ENCODE measurements around the gene ATRN. TPM values are rescaled to one million over a fixed set of nuclear protein-coding genes. Genes with fewer than 3 reads are reported as not detected.
"Not testable (repeated sequence)": the region's sequence is repeated elsewhere in the genome, so short reads cannot be mapped to it uniquely, and the experiment has no call there.

ATRN gene
- total RNA-seq, 4 donors from 2014 or later, result 14.4 to 20.0 (median 16.3) TPM

DNA sequence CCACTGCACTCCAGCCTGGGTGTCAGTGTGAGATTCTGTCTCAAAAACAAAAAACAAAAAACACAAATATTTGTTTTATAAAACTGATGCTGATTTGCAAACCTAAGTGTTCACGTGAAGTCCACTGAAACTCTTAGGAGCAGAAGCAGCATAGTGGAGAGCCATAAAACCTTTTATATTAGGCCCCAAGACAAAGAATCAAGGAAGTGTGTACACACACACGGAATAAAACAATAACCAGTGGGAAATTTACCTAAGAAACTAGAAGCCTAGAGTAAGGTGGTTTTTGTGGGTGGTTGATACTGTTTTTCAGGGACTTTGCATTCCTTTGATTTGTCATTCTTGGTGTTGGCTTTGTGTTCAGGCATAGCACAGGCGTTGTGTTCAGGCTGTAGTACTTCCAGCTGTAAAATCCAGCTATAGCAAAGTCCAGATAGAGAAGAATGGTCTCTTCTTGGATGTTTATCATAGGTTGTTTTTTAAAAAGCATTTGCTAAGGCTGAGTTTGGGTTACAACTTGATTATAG lies 61.3 kb downstream of the ATRN start:
- Histone ChIP-seq H3K9me3 (no peaks in the 10 kb centered on the region), H3K27ac (no peak overlapping the region), H3K4me3 (no peak overlapping the region), H3K4me1 (no peaks in the 10 kb centered on the region), H3K27me3 (no peaks in the 10 kb centered on the region), H3K36me3 (peaks cover 0 to 7% of the 10 kb centered on the region in 2 donors)
- intact Hi-C loops (cut with DNase I; ENCODE audit: low total_unique reads) (no loop called here), in situ Hi-C loops (cut with MboI; ENCODE audit: low sequenced_read_pairs in 4 of 4) (no loop called here)
- DNase-seq (no peak), ATAC-seq (no peak)
- TF ChIP-seq POLR2A (IDR thresholded peaks at IDR 0.05), result no peak
- TF ChIP-seq, protein P1, sequence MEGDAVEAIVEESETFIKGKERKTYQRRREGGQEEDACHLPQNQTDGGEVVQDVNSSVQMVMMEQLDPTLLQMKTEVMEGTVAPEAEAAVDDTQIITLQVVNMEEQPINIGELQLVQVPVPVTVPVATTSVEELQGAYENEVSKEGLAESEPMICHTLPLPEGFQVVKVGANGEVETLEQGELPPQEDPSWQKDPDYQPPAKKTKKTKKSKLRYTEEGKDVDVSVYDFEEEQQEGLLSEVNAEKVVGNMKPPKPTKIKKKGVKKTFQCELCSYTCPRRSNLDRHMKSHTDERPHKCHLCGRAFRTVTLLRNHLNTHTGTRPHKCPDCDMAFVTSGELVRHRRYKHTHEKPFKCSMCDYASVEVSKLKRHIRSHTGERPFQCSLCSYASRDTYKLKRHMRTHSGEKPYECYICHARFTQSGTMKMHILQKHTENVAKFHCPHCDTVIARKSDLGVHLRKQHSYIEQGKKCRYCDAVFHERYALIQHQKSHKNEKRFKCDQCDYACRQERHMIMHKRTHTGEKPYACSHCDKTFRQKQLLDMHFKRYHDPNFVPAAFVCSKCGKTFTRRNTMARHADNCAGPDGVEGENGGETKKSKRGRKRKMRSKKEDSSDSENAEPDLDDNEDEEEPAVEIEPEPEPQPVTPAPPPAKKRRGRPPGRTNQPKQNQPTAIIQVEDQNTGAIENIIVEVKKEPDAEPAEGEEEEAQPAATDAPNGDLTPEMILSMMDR (IDR thresholded peaks at IDR 0.05 in 4 of 5, conservative IDR thresholded peaks at IDR 0.05 in 1 of 5), result no peak

DNA sequence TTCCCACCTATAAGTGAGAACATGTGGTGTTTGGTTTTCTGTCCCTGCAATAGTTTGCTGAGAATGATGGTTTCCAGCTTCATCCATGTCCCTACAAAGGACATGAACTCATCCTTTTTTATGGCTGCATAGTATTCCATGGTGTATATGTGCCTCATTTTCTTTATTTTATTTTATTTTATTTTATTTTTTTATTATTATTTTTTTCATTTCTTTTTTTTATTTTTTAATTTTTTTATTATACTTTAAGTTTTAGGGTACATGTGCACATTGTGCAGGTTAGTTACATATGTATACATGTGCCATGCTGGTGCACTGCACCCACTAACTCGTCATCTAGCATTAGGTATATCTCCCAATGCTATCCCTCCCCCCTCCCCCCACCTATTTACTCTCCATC lies 66.9 kb downstream of the ATRN start:
- H3K27ac ChIP-seq; DNase-seq; H3K9me3 ChIP-seq; in situ Hi-C loops (cut with MboI; ENCODE audit: low sequenced_read_pairs in 4 of 4); H3K36me3 ChIP-seq; H3K4me3 ChIP-seq; H3K27me3 ChIP-seq; ATAC-seq; H3K4me1 ChIP-seq; intact Hi-C loops (cut with DNase I; ENCODE audit: low total_unique reads): not testable (repeated sequence)

DNA sequence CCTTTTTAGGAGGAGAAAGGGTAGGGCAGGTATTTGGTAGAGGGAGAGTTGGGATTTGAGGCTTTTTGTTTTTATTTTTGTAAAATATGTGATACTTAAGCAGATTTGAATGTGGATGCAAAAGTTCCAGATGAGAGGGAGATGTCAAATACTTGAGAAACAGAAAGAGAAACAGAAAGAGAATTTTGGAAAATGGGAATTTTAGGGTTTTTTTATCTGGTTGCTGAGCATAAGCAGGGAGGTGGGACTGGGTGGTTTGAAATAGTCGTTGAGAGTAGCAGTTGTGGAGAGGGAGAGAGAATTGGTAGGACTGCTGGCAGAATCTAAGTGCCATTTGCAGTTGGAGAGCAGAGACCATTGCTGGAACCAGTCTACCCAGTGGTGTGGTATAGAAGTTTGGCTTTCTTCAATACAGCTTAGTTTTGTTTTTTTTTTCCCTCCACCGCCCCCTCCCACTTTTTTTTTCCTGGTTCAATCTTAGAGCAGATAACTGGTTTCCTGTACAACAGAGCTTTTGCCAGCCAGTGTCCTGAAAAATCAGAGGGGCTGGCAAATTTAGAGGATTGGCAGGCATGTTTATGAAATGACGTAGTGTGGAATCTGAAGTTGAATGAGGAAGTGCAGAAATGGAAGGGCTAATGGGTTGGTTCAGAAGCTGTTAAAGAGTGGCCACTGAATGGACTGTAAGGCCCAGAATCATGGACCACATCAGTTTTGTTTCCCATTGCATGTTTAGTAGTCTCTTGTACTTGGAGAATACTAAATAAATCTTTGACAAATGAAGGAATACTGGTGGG lies 68.7 kb downstream of the ATRN start:
- H3K4me1 ChIP-seq, result no peaks in the 10 kb centered on the region
- DNase-seq, result no peak
- H3K4me3 ChIP-seq, result no peak overlapping the region
- H3K27ac ChIP-seq, result no peak overlapping the region
- H3K36me3 ChIP-seq, result peaks cover 0 to 7% of the 10 kb centered on the region in 2 donors
- H3K27me3 ChIP-seq, result no peaks in the 10 kb centered on the region
- TF ChIP-seq, protein P1 (IDR thresholded peaks at IDR 0.05 in 4 of 5, conservative IDR thresholded peaks at IDR 0.05 in 1 of 5), result no peak
- TF ChIP-seq POLR2A (IDR thresholded peaks at IDR 0.05), result no peak
- no peaks in the 10 kb centered on the region for H3K9me3 ChIP-seq
- no peak for ATAC-seq
- intact Hi-C loops (cut with DNase I; ENCODE audit: low total_unique reads) (no loop called here), in situ Hi-C loops (cut with MboI; ENCODE audit: low sequenced_read_pairs in 4 of 4) (no loop called here)

DNA sequence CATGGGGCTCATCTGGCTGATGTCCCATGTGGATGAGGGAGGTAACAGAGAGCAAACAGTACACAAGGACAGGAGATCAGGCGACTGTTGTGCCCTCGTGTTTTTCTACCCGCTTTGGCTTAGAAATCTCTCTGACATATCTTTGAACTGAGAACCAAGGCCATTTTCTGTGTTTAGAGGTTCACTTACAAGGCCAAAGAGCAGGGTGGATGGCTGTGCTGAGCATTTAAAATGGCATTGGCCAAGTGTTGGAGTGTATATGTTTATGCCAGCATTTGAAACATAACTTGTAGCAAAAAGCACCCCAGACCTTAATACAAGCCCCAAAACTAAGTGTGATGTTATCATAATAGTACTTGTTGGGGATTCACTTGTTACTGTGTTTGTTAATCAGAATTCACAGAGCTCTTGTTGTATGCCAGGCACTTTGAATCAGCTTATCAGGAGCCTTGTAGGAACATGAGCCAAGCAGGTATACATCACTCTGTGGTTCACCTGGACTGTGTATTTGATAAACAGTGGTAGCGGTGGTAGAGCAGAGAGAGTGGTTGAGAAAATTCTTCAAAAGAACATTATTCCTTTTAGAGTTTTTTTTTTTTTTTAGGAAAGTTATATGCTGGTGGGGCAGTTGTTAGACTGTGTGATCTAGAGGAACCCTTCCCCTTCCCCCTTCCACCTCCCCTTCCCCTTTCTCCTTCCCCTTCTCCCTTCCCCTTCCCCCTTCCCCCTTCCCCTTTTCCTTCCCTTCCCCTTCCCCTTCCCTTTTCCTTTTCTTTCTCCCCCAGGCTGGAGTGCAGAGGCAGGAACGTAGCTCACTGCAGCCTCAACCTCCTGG lies 71.3 kb downstream of the ATRN start:
- Histone ChIP-seq H3K4me1 (no peaks in the 10 kb centered on the region), H3K4me3 (no peak overlapping the region), H3K27ac (no peak overlapping the region), H3K27me3 (no peaks in the 10 kb centered on the region), H3K9me3 (no peaks in the 10 kb centered on the region), H3K36me3 (no peaks in the 10 kb centered on the region)
- in situ Hi-C loops (cut with MboI; ENCODE audit: low sequenced_read_pairs in 4 of 4), result no loop called here
- no peak for TF ChIP-seq POLR2A (IDR thresholded peaks at IDR 0.05)
- TF ChIP-seq, protein P1 (IDR thresholded peaks at IDR 0.05 in 4 of 5, conservative IDR thresholded peaks at IDR 0.05 in 1 of 5), result no peak
- ATAC-seq, result no peak
- no peak for DNase-seq
- intact Hi-C loops (cut with DNase I; ENCODE audit: low total_unique reads), result no loop called here

DNA sequence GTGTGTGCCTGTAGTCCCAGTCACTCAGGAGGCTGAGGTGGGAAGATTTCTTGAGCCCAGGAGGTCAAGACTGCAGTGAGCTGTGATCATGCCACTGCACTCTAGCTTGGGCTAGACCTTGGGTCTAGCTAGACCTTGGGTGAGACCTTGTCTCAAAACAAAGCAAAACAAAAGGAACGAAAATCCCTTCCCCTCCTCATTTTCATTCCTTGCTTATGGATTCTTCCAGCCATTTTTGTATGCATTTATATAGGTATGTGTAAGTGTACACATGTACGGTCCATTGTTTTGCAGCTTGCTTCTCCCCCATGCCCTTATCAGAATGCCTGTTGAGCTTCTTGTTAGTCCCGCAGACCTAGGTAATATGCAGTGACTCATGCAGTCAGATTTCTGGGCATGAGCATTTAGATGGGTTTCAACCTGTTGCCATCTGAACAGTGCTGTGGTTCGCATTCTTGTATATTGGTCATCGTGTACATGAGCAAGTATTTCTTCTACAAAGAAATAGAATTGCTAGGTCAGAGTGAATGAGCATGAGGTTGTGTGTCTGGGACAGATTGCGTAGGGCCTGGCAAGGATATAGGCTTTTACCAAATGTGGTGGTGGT lies 73.2 kb downstream of the ATRN start:
- DNase-seq (no peak), ATAC-seq (no peak)
- H3K9me3 ChIP-seq, result no peaks in the 10 kb centered on the region
- no peaks in the 10 kb centered on the region for H3K36me3 ChIP-seq
- no peak overlapping the region for H3K27ac ChIP-seq
- H3K4me1 ChIP-seq, result no peaks in the 10 kb centered on the region
- intact Hi-C loops (cut with DNase I; ENCODE audit: low total_unique reads) (no loop called here), in situ Hi-C loops (cut with MboI; ENCODE audit: low sequenced_read_pairs in 4 of 4) (no loop called here)
- no peaks in the 10 kb centered on the region for H3K27me3 ChIP-seq
- no peak overlapping the region for H3K4me3 ChIP-seq
- TF ChIP-seq POLR2A (IDR thresholded peaks at IDR 0.05), result no peak
- TF ChIP-seq, protein P1 (IDR thresholded peaks at IDR 0.05 in 4 of 5, conservative IDR thresholded peaks at IDR 0.05 in 1 of 5), result no peak
